Panc1 (cell line): Measurements from ENCODE around the gene MTNR1A. TPM values are rescaled to one million over a fixed set of nuclear protein-coding genes. Genes with fewer than 3 reads are reported as not detected.

Experiments
- ATAC-seq: fragments of 200-7000 bp; cut with Tn5 transposase; 2 replicates; pipeline ENCODE4 v1.9.1; 2020; ENCODE audit warnings: mild to moderate bottlenecking, moderate library complexity
- BruUV-seq: library from RNA; stranded (reverse); fragments of 400-500 nt; replicated peaks from 2 replicates; lab custom pipeline; 2021; lab: Mats Ljungman, UMichigan
- CTCF ChIA-PET: fragments of 300-600 bp; sonication (Branson Sonifier 250); formaldehyde crosslinking; loops from one replicate; lab custom pipeline; 2022; ENCODE audit warnings: antibody characterized with exemption; lab: Charles Lee
- POLR2A ChIA-PET: fragments of 300-600 bp; sonication (Branson Sonifier 250); formaldehyde crosslinking; loops from one replicate; lab custom pipeline; 2022; ENCODE audit warnings: antibody characterized with exemption; lab: Charles Lee
- DNase-seq: peaks from one replicate; pipeline ENCODE4 v3.0.0-alpha.2; 2010; ENCODE audit warnings: low read depth, low spot score
- H3K27ac ChIP-seq: 2 replicates; pipeline ENCODE4 v1.5.1; 2011; ENCODE audit warnings: mild to moderate bottlenecking, low read length, inconsistent platforms
- H3K27me3 ChIP-seq: fragments of 200-500 bp; sonication (Bioruptor generic); 2 replicates; pipeline ENCODE4 v1.6.0; 2014; ENCODE audit warnings: low read length, inconsistent platforms; ENCODE audit not compliant: control insufficient read depth, insufficient read depth
- H3K36me3 ChIP-seq: fragments of 200-500 bp; sonication (Bioruptor generic); 2 replicates; pipeline ENCODE4 v1.5.1; 2014; ENCODE audit warnings: inconsistent platforms, mild to moderate bottlenecking, low read length, moderate library complexity; ENCODE audit not compliant: control insufficient read depth, insufficient read depth
- H3K4me1 ChIP-seq: 2 replicates; pipeline ENCODE4 v1.5.1; 2011; ENCODE audit warnings: inconsistent platforms, mild to moderate bottlenecking, low read length, moderate library complexity; ENCODE audit not compliant: control insufficient read depth, insufficient read depth
- H3K4me3 ChIP-seq, 2 experiments: 2 replicates each; pipeline ENCODE4 v1.5.1; 2011 to 2012; ENCODE audit warnings: low read depth in 2 of 2, low read length in 2 of 2, mild to moderate bottlenecking in 2 of 2, inconsistent platforms in 1 of 2, moderate library complexity in 1 of 2
- H3K9me3 ChIP-seq: fragments of 200-500 bp; sonication (Bioruptor generic); 2 replicates; pipeline ENCODE4 v1.5.1; 2014; ENCODE audit warnings: low read depth, mild to moderate bottlenecking, inconsistent platforms, low read length, moderate library complexity; ENCODE audit not compliant: control insufficient read depth, insufficient read depth
- CTCF ChIP-seq: fragments of 450-650 bp; IDR thresholded peaks from 2 replicates; pipeline ENCODE4 v1.5.1; 2017; ENCODE audit warnings: mild to moderate bottlenecking
- POLR2AphosphoS5 ChIP-seq: IDR thresholded peaks from 2 replicates; pipeline ENCODE4 v1.6.1; 2012; ENCODE audit warnings: mild to moderate bottlenecking, low read depth, low read length, moderate library complexity
- REST ChIP-seq, 2 experiments: IDR thresholded peaks; 2 replicates each; pipeline ENCODE4 v1.6.1; 2011 to 2012; ENCODE audit warnings: low read depth in 2 of 2, control low read depth in 1 of 2, low read length in 1 of 2, mild to moderate bottlenecking in 1 of 2, moderate library complexity in 1 of 2; ENCODE audit not compliant: insufficient read depth in 1 of 2
- SIN3A ChIP-seq: IDR thresholded peaks from 2 replicates; pipeline ENCODE4 v1.6.1; 2012; ENCODE audit warnings: low read depth, mild to moderate bottlenecking, low read length, moderate library complexity, borderline replicate concordance; ENCODE audit not compliant: insufficient read depth
- TCF7L2 ChIP-seq: IDR thresholded peaks from 2 replicates; pipeline ENCODE4 v1.6.1; 2011; ENCODE audit warnings: mild to moderate bottlenecking, low read depth, low read length, inconsistent platforms
- in situ Hi-C: cut with HindIII; loops from 2 replicates; pipeline ENCODE4 v1.10.0; 2016; ENCODE audit warnings: low sequenced_read_pairs, low pct_unique_long_range_greater_than_20kb
- intact Hi-C: fragments of 100-400 bp; cut with micrococcal nuclease; formaldehyde crosslinking; loops from one replicate; pipeline ENCODE4 v1.10.0; 2022; ENCODE audit not compliant: unreplicated experiment
- total RNA-seq: library from RNA; stranded (reverse); gene quantifications from one replicate; pipeline ENCODE4 v1.2.1, GENCODE V29; 2021; ENCODE audit not compliant: unreplicated experiment

The MTNR1A gene
- total RNA-seq, 1 experiment from 2014 or later, result 0.23 TPM

- in situ Hi-C loops (no loop called here), intact Hi-C loops (no loop called here)
- no peak overlapping the region for H3K4me3 ChIP-seq
- H3K36me3 ChIP-seq, result peaks cover 50% of the 10 kb centered on the region
- ChIA-PET CTCF (no interaction called here), POLR2A (no interaction called here)
- DNase-seq, result no peak
- H3K4me1 ChIP-seq, result no peaks in the 10 kb centered on the region
- no peaks in the 10 kb centered on the region for H3K9me3 ChIP-seq
- ATAC-seq, result no peak
- BruUV-seq, result no TSS peak
- no peak for TF ChIP-seq TCF7L2
- no peak for TF ChIP-seq CTCF
- no peak for TF ChIP-seq POLR2AphosphoS5
- TF ChIP-seq REST (IDR thresholded peaks at IDR 0.05; ENCODE audit: insufficient read depth in 1 of 2, low read depth in 2 of 2, low read length in 1 of 2), result no peak
- no peak for TF ChIP-seq SIN3A
- H3K27ac ChIP-seq, result no peak overlapping the region
- no peaks in the 10 kb centered on the region for H3K27me3 ChIP-seq
Observed at GRCh38 chr4:186591651-186592050, 36.3 kb upstream of the MTNR1A start.

GRCh38 chr4:186588503-186588902 lies 33.1 kb upstream of the MTNR1A start:
- DNase-seq (no peak), ATAC-seq (no peak)
- intact Hi-C loops (loop anchor here (10.0 kb wide), 1 partner anchor 114 kb away; no protein-coding TSS in a partner anchor), in situ Hi-C loops (no loop called here)
- BruUV-seq, result TSS peak; percentile 40
- Histone ChIP-seq H3K27me3 (no peaks in the 10 kb centered on the region), H3K27ac (no peak overlapping the region), H3K9me3 (no peaks in the 10 kb centered on the region), H3K36me3 (peaks cover 36% of the 10 kb centered on the region), H3K4me1 (no peaks in the 10 kb centered on the region; the same call in 1 of the 2 replicates), H3K4me3 (no peak overlapping the region)
- ChIA-PET POLR2A (no interaction called here), CTCF (no interaction called here)
- TF ChIP-seq POLR2AphosphoS5 (no peak), TCF7L2 (no peak), REST (IDR thresholded peaks at IDR 0.05; ENCODE audit: insufficient read depth in 1 of 2, low read depth in 2 of 2, low read length in 1 of 2) (no peak), SIN3A (no peak), CTCF (no peak)
